Measurements from ENCODE around the gene MRPL33. TPM values are rescaled to one million over a fixed set of nuclear protein-coding genes. Genes with fewer than 3 reads are reported as not detected.

MRPL33 gene
- total and polyA plus RNA-seq, 2 of the 13 experiments (the other 11 are each of a cell fraction or from before 2014, with no cell fraction given): 69.7 to 218 TPM

DNA sequence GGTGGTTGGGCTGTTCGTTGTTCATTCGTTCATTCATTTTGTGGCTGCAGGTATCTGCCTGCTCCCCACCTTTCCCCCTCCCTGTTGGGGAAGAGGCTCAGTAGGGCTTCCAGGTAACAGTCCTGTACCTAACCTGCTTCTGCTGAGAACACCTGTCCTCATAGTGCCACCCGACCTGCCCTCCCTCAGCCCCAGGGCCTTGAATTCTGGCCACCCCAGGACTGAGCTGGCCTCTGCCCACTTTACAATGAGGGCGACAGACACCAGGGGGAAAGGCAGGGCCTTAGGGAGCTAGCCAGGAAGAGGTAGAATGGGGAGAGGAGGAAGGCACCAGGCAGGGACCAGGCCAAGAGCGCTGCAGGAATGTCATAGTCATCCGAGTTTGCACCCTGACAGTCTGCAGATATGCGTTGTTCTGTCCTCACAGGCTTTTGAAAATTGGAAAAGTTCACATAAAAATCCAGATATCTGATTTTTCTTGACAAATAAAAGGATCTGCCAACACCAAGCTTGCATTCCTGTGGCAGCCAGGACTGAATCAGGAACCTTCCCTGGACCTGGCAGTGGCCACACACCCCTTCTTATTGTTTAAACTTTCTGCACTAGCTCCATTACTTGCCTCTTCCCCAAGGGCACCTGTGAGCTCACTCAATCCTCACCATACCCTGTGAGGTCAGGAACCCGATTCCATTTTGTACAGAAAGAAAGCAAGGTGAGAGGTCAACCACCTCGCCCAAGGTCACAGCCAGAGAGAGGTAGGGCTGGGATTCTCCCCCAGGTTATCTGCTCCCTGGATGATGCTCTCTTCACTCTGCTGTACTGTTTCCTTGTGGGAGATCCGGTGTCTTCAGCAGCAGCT, 35.3 kb upstream of the MRPL33 start (continued):
- TF ChIP-seq SKIL (CRISPR knock-in tag; IDR thresholded peaks at IDR 0.05; ENCODE audit: borderline replicate concordance) (0 out of 2 replicates have a peak, but pooled peaks have one; percentile 15), ZNF562 (CRISPR knock-in tag; IDR thresholded peaks at IDR 0.05; ENCODE audit: borderline replicate concordance) (no peak), NR2F1 (CRISPR knock-in tag; IDR thresholded peaks at IDR 0.05) (0 out of 4 replicates have a peak, but pooled peaks of 1 of the 2 experiments have one; percentile 11), ZNF75D (CRISPR knock-in tag; IDR thresholded peaks at IDR 0.05; ENCODE audit: borderline replicate concordance) (no peak), SP140L (CRISPR knock-in tag; IDR thresholded peaks at IDR 0.05; ENCODE audit: borderline replicate concordance) (no peak), HOMEZ (CRISPR knock-in tag; IDR thresholded peaks at IDR 0.05; ENCODE audit: low read depth) (no peak), POGZ (CRISPR knock-in tag; IDR thresholded peaks at IDR 0.05) (no peak), U2AF2 (IDR thresholded peaks at IDR 0.05; ENCODE audit: low read depth, low read length) (no peak), ZSCAN12 (CRISPR knock-in tag; IDR thresholded peaks at IDR 0.05) (no peak), NFATC3 (CRISPR knock-in tag; IDR thresholded peaks at IDR 0.05) (no peak), SKI (IDR thresholded peaks at IDR 0.05; ENCODE audit: partially characterized antibody) (no peak), ZMYM4 (CRISPR knock-in tag; IDR thresholded peaks at IDR 0.05) (0 out of 2 replicates have a peak, but pooled peaks have one; percentile 10), KMT2A (CRISPR knock-in tag; IDR thresholded peaks at IDR 0.05) (no peak)
- TF ChIP-seq, protein P1, sequence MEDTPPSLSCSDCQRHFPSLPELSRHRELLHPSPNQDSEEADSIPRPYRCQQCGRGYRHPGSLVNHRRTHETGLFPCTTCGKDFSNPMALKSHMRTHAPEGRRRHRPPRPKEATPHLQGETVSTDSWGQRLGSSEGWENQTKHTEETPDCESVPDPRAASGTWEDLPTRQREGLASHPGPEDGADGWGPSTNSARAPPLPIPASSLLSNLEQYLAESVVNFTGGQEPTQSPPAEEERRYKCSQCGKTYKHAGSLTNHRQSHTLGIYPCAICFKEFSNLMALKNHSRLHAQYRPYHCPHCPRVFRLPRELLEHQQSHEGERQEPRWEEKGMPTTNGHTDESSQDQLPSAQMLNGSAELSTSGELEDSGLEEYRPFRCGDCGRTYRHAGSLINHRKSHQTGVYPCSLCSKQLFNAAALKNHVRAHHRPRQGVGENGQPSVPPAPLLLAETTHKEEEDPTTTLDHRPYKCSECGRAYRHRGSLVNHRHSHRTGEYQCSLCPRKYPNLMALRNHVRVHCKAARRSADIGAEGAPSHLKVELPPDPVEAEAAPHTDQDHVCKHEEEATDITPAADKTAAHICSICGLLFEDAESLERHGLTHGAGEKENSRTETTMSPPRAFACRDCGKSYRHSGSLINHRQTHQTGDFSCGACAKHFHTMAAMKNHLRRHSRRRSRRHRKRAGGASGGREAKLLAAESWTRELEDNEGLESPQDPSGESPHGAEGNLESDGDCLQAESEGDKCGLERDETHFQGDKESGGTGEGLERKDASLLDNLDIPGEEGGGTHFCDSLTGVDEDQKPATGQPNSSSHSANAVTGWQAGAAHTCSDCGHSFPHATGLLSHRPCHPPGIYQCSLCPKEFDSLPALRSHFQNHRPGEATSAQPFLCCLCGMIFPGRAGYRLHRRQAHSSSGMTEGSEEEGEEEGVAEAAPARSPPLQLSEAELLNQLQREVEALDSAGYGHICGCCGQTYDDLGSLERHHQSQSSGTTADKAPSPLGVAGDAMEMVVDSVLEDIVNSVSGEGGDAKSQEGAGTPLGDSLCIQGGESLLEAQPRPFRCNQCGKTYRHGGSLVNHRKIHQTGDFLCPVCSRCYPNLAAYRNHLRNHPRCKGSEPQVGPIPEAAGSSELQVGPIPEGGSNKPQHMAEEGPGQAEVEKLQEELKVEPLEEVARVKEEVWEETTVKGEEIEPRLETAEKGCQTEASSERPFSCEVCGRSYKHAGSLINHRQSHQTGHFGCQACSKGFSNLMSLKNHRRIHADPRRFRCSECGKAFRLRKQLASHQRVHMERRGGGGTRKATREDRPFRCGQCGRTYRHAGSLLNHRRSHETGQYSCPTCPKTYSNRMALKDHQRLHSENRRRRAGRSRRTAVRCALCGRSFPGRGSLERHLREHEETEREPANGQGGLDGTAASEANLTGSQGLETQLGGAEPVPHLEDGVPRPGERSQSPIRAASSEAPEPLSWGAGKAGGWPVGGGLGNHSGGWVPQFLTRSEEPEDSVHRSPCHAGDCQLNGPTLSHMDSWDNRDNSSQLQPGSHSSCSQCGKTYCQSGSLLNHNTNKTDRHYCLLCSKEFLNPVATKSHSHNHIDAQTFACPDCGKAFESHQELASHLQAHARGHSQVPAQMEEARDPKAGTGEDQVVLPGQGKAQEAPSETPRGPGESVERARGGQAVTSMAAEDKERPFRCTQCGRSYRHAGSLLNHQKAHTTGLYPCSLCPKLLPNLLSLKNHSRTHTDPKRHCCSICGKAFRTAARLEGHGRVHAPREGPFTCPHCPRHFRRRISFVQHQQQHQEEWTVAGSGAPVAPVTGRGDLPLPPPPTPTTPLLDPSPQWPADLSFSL (CRISPR knock-in tag; IDR thresholded peaks at IDR 0.05): no peak
- TF ChIP-seq, protein P2, sequence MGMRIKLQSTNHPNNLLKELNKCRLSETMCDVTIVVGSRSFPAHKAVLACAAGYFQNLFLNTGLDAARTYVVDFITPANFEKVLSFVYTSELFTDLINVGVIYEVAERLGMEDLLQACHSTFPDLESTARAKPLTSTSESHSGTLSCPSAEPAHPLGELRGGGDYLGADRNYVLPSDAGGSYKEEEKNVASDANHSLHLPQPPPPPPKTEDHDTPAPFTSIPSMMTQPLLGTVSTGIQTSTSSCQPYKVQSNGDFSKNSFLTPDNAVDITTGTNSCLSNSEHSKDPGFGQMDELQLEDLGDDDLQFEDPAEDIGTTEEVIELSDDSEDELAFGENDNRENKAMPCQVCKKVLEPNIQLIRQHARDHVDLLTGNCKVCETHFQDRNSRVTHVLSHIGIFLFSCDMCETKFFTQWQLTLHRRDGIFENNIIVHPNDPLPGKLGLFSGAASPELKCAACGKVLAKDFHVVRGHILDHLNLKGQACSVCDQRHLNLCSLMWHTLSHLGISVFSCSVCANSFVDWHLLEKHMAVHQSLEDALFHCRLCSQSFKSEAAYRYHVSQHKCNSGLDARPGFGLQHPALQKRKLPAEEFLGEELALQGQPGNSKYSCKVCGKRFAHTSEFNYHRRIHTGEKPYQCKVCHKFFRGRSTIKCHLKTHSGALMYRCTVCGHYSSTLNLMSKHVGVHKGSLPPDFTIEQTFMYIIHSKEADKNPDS (CRISPR knock-in tag; IDR thresholded peaks at IDR 0.05): no peak
